GM12874 (cell line): ENCODE measurements around the gene FAM3B.

Experiments
- CTCF ChIP-seq: IDR thresholded peaks from 2 replicates; pipeline ENCODE4 v1.5.1; 2011; ENCODE audit warnings: low read depth, mild to moderate bottlenecking, control low read depth, low read length, moderate library complexity; ENCODE audit not compliant: insufficient read depth

The FAM3B gene

GRCh38 chr21:41369105-41369919 lies 52.7 kb downstream of the FAM3B start:
- no peak for TF ChIP-seq CTCF

- no peak for TF ChIP-seq CTCF
Observed at GRCh38 chr21:41369920-41370839, 53.6 kb downstream of the FAM3B start.

- TF ChIP-seq CTCF, result no peak
Observed at GRCh38 chr21:41370840-41371684, 54.5 kb downstream of the FAM3B start.

- no peak for TF ChIP-seq CTCF
Observed at GRCh38 chr21:41371685-41372030, 55.1 kb downstream of the FAM3B start.

- TF ChIP-seq CTCF, result no peak
Observed at GRCh38 chr21:41373253-41373652, 56.7 kb downstream of the FAM3B start.

- TF ChIP-seq CTCF, result no peak
Observed at GRCh38 chr21:41373763-41374162, 57.2 kb downstream of the FAM3B start.
